Thoracic aorta (tissue), 2 donors: ENCODE results near the gene PPL. TPM values are rescaled to one million over a fixed set of nuclear protein-coding genes. Genes with fewer than 3 reads are reported as not detected.

ENCODE experiments used
- ATAC-seq: fragments of 150-250 bp; one replicate; pipeline ENCODE4 v1.8.0; 2017; ENCODE audit warnings: low read depth; ENCODE audit not compliant: insufficient number of reproducible peaks, low FRiP score
- DNase-seq: peaks from one replicate; pipeline ENCODE4 v3.0.0-alpha.2; 2020; ENCODE audit warnings: low spot score
- H3K27ac ChIP-seq, 2 donors: fragments of 200-600 bp; sonication (generic); 1 replicate in 1 of 2; 2 replicates in 1 of 2; pipeline ENCODE4 v1.5.1; 2016; ENCODE audit warnings: mild to moderate bottlenecking in 2 of 2, moderate library complexity in 2 of 2
- H3K27me3 ChIP-seq: fragments of 200-600 bp; sonication (generic); replicated peaks from 2 replicates; pipeline ENCODE4 v1.6.0; 2016; ENCODE audit warnings: mild to moderate bottlenecking; ENCODE audit not compliant: insufficient read depth
- H3K36me3 ChIP-seq: fragments of 200-600 bp; sonication (generic); one replicate; pipeline ENCODE4 v1.5.1; 2016
- H3K4me1 ChIP-seq, 2 donors: fragments of 200-600 bp; sonication (generic); 1 replicate in 1 of 2; 2 replicates in 1 of 2; pipeline versions ENCODE4 v1.5.1 to v1.6.0; 2016; ENCODE audit warnings: low read depth in 2 of 2, mild to moderate bottlenecking in 1 of 2; ENCODE audit not compliant: control insufficient read depth in 1 of 2
- H3K4me3 ChIP-seq: fragments of 200-600 bp; sonication (generic); 2 replicates; pipeline ENCODE4 v1.5.1; 2016; ENCODE audit warnings: mild to moderate bottlenecking
- H3K9me3 ChIP-seq: fragments of 200-600 bp; sonication (generic); 2 replicates; pipeline ENCODE4 v1.5.1; 2016
- CTCF ChIP-seq: fragments of 200-600 bp; sonication (generic); IDR thresholded peaks from one replicate; pipeline ENCODE4 v1.5.1; 2019; ENCODE audit warnings: antibody characterized with exemption
- total RNA-seq, 2 donors: library from RNA; depleted of rRNA; stranded (reverse); fragments of >200 nt; gene quantifications; one replicate each; pipeline versions ENCODE4 v1.1.0 to v1.2.3, GENCODE V29; 2016

PPL gene
- total RNA-seq, 2 donors from 2014 or later = 22.6 to 28.8 TPM

DNA sequence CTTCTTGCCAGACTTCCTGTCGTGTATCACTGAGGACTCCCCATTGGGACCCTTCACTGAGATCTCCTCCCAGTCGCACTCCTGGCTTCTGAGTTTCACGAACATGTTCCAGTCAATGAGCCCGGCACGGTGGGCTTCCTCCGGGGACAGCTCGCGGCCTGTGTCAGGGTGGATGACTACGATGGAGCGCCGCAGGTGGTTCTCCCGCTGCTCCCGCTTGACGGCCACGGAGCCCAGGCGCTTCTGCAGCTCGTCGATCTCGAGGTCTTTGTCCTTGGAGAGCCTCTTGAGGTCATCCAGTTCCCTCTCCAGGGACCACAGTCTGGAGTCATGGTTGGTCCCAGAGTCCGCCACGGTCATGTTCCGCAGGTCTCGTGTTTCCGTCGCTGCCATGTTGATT, 53.4 kb downstream of the PPL start:
- TF ChIP-seq CTCF = no peak
- no peak overlapping the region for H3K27ac ChIP-seq
- H3K27me3 ChIP-seq = no peaks in the 10 kb centered on the region
- no peak for ATAC-seq
- H3K36me3 ChIP-seq = peaks cover 90% of the 10 kb centered on the region
- no peaks in the 10 kb centered on the region for H3K4me1 ChIP-seq
- H3K4me3 ChIP-seq = no peak overlapping the region
- no peaks in the 10 kb centered on the region for H3K9me3 ChIP-seq
- DNase-seq = no peak

DNA sequence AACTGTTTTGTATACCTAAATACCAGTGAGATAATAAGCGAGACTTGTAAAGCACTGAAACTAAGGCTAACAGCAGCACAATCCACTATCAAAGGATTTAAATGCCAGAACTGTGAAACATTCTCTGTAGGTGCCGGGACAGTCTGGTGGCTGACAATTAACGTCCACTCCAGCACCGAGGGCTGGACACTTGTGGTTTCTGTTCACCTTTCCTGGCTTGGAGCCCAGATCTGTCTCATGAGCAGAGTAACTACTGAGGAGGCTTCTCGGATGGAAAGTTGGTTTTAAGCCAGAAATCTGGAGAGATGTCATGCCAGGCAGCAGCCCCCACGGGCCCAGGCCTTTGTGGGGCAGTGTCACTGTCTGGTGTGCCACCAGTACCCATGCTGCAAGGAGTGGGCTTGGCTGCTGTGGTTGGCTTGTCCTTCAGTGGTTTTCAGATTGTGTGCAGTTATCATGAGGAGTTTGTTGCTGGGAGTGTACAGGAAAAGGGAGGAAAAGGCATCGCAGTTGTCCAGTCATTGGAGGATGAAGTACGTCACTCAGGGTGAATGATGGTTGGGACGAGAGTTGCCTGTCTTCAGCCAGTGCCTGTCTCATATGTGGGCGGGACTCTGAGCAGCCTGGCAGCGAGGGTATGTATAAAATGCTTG, 54.2 kb downstream of the PPL start:
- no peaks in the 10 kb centered on the region for H3K27me3 ChIP-seq
- no peaks in the 10 kb centered on the region for H3K4me1 ChIP-seq
- TF ChIP-seq CTCF = no peak
- no peaks in the 10 kb centered on the region for H3K9me3 ChIP-seq
- H3K36me3 ChIP-seq = peaks cover 93% of the 10 kb centered on the region
- DNase-seq = no peak
- no peak overlapping the region for H3K4me3 ChIP-seq
- no peak overlapping the region for H3K27ac ChIP-seq
- no peak for ATAC-seq

- Histone ChIP-seq H3K27me3 (no peaks in the 10 kb centered on the region), H3K27ac (no peak overlapping the region), H3K4me1 (no peaks in the 10 kb centered on the region), H3K4me3 (no peak overlapping the region), H3K9me3 (no peaks in the 10 kb centered on the region), H3K36me3 (peaks cover 91% of the 10 kb centered on the region)
- no peak for TF ChIP-seq CTCF
- no peak for ATAC-seq
- no peak for DNase-seq
Measured at GRCh38 chr16:4882000-4882632, 54.8 kb downstream of the PPL start.

DNA sequence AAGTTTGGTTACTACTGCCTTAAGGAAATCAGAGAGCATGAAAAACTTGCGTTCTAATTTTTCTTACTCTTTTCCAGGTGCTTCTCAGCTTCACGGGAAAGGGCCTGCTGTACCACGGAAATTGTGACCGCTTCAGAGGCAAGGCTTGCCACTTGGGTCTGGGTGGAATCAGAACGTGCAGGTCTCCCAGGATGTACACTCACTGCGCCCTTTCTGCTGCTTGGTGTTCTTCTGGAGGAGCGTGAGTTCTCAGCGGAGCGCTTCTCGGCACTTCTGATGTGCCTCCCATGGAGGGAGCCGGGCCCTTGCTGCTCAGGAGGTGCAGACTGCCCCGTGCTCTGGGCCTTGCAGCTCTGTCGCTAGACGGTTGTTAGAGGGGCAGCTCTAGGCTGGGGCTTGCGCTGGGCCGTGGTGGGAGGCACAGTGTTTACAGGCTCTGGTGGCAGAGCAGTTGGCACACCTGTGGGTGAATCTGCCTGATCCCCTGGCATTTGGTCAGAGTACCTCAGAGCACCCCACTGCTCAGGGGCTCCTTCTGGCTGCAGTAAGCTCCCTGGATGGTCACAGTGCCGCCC, 56.9 kb downstream of the PPL start:
- H3K4me3 ChIP-seq = no peak overlapping the region
- H3K27me3 ChIP-seq = no peaks in the 10 kb centered on the region
- no peak for DNase-seq
- no peaks in the 10 kb centered on the region for H3K9me3 ChIP-seq
- no peak for TF ChIP-seq CTCF
- no peak overlapping the region for H3K27ac ChIP-seq
- H3K36me3 ChIP-seq = peaks cover 87% of the 10 kb centered on the region
- no peak for ATAC-seq
- no peaks in the 10 kb centered on the region for H3K4me1 ChIP-seq

DNA sequence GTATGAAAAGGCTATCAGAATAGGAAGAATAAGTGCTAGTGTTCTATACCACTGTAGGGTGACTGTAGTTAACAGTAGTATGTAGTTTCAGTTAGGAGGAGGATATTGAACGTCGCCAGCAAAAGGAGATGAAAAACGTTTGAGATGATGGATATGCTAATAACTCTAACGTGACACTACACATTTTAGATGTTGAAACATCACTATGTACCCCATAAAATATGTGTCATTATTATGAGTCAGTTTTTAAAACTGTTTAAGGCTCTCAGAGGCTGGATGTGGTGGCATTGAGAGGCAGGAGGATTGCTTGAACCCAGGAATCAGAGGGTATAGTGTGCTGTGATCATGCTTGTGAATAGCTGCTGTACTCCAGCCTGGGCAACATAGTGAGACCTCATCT, 57.9 kb downstream of the PPL start:
- Histone ChIP-seq H3K9me3 (no peaks in the 10 kb centered on the region), H3K36me3 (peaks cover 87% of the 10 kb centered on the region), H3K4me3 (no peak overlapping the region), H3K27ac (no peak overlapping the region), H3K27me3 (no peaks in the 10 kb centered on the region), H3K4me1 (no peaks in the 10 kb centered on the region)
- no peak for DNase-seq
- TF ChIP-seq CTCF = no peak
- ATAC-seq = no peak
